Measurements from ENCODE around the gene CTDSP2.

Gene CTDSP2

GRCh38 chr12:57782243-57782607 is 64.3 kb downstream of the CTDSP2 start:
- Histone ChIP-seq H3K9me3 (ENCODE audit: severe bottlenecking) (no peaks in the 10 kb centered on the region), H3K27ac (no peak overlapping the region), H3K4me3 (ENCODE audit: low read depth, low read length) (no peak overlapping the region), H3K27me3 (ENCODE audit: insufficient read depth, low read depth, severe bottlenecking) (no peaks in the 10 kb centered on the region), H3K36me3 (peaks cover 42% of the 10 kb centered on the region)
- TF ChIP-seq, protein P1, sequence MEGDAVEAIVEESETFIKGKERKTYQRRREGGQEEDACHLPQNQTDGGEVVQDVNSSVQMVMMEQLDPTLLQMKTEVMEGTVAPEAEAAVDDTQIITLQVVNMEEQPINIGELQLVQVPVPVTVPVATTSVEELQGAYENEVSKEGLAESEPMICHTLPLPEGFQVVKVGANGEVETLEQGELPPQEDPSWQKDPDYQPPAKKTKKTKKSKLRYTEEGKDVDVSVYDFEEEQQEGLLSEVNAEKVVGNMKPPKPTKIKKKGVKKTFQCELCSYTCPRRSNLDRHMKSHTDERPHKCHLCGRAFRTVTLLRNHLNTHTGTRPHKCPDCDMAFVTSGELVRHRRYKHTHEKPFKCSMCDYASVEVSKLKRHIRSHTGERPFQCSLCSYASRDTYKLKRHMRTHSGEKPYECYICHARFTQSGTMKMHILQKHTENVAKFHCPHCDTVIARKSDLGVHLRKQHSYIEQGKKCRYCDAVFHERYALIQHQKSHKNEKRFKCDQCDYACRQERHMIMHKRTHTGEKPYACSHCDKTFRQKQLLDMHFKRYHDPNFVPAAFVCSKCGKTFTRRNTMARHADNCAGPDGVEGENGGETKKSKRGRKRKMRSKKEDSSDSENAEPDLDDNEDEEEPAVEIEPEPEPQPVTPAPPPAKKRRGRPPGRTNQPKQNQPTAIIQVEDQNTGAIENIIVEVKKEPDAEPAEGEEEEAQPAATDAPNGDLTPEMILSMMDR (IDR thresholded peaks at IDR 0.05; ENCODE audit: low read depth, low read length), result no peak
- no peak for DNase-seq

DNA sequence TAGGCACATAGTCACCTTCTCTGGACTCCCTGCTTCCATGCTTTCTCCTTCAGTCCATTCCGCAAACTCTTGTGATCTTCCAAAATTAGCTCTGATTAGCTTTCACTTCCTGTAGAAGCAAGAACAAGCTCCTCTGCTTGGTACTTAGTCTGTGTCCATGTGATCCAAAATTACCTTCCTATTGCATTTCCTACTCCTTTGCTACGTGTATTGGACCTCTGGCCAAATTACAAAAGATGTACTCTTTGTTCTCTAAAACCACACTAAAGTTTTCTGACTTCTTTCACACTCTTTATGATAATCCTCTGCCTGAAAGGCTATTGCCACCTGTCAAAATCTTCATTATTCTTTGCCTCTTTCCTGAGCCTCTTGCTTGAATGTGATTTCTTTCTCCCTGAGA is 64.7 kb downstream of the CTDSP2 start:
- Histone ChIP-seq H3K27me3 (ENCODE audit: insufficient read depth, low read depth, severe bottlenecking) (no peaks in the 10 kb centered on the region), H3K27ac (no peak overlapping the region), H3K9me3 (ENCODE audit: severe bottlenecking) (no peaks in the 10 kb centered on the region), H3K36me3 (peaks cover 38% of the 10 kb centered on the region), H3K4me3 (ENCODE audit: low read depth, low read length) (no peak overlapping the region)
- TF ChIP-seq, protein P1 (IDR thresholded peaks at IDR 0.05; ENCODE audit: low read depth, low read length), result no peak
- no peak for DNase-seq

- Histone ChIP-seq H3K9me3 (ENCODE audit: severe bottlenecking) (no peaks in the 10 kb centered on the region), H3K27me3 (ENCODE audit: insufficient read depth, low read depth, severe bottlenecking) (no peaks in the 10 kb centered on the region), H3K4me3 (ENCODE audit: low read depth, low read length) (no peak overlapping the region), H3K36me3 (peaks cover 32% of the 10 kb centered on the region), H3K27ac (no peak overlapping the region)
- no peak for DNase-seq
- TF ChIP-seq, protein P1 (IDR thresholded peaks at IDR 0.05; ENCODE audit: low read depth, low read length), result no peak
Observed at GRCh38 chr12:57781244-57781643, 65.3 kb downstream of the CTDSP2 start.

- no peak overlapping the region for H3K27ac ChIP-seq
- H3K9me3 ChIP-seq (ENCODE audit: severe bottlenecking), result no peaks in the 10 kb centered on the region
- no peaks in the 10 kb centered on the region for H3K27me3 ChIP-seq (ENCODE audit: insufficient read depth, low read depth, severe bottlenecking)
- DNase-seq, result no peak
- peaks cover 26% of the 10 kb centered on the region for H3K36me3 ChIP-seq
- TF ChIP-seq, protein P1 (IDR thresholded peaks at IDR 0.05; ENCODE audit: low read depth, low read length), result no peak
- no peak overlapping the region for H3K4me3 ChIP-seq (ENCODE audit: low read depth, low read length)
Observed at GRCh38 chr12:57780284-57780897, 66.1 kb downstream of the CTDSP2 start.

DNA sequence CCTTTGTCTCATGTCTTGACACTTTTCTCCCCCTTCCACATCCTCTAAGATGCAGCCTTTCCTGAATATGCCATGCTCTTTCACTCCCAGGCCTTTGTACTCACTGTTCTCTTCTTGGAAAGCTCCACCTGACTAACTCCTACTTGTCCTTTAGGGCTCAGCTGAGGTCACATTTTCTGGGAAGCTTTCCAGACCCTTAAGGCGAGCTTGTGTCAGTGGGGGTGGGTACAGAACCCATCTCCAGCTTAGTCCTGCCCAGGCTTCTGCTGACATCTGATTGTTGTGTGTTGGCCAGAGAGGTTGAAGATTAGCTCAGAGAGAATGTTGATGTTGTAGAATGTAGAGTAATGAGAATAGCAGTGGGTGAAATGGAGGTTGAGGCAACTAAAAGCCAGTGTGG is 66.8 kb downstream of the CTDSP2 start:
- peaks cover 22% of the 10 kb centered on the region for H3K36me3 ChIP-seq
- DNase-seq, result no peak
- H3K9me3 ChIP-seq (ENCODE audit: severe bottlenecking), result no peaks in the 10 kb centered on the region
- TF ChIP-seq, protein P1 (IDR thresholded peaks at IDR 0.05; ENCODE audit: low read depth, low read length), result no peak
- H3K27me3 ChIP-seq (ENCODE audit: insufficient read depth, low read depth, severe bottlenecking), result no peaks in the 10 kb centered on the region
- no peak overlapping the region for H3K4me3 ChIP-seq (ENCODE audit: low read depth, low read length)
- H3K27ac ChIP-seq, result no peak overlapping the region

- H3K27ac ChIP-seq, result no peak overlapping the region
- no peak overlapping the region for H3K4me3 ChIP-seq (ENCODE audit: low read depth, low read length)
- H3K27me3 ChIP-seq (ENCODE audit: insufficient read depth, low read depth, severe bottlenecking), result no peaks in the 10 kb centered on the region
- DNase-seq, result no peak
- TF ChIP-seq, protein P1 (IDR thresholded peaks at IDR 0.05; ENCODE audit: low read depth, low read length), result no peak
- no peaks in the 10 kb centered on the region for H3K9me3 ChIP-seq (ENCODE audit: severe bottlenecking)
- peaks cover 15% of the 10 kb centered on the region for H3K36me3 ChIP-seq
Observed at GRCh38 chr12:57777911-57778310, 68.6 kb downstream of the CTDSP2 start.
